K562 (cell line): Measurements from ENCODE around the gene DPP10.

Experiments used
- CTCF ChIP-seq, 3 experiments: IDR thresholded peaks in 2 of 3; conservative IDR thresholded peaks in 1 of 3; 2 replicates each; pipeline ENCODE4 v1.5.1; 2011 to 2012; ENCODE audit warnings: low read length in 3 of 3, mild to moderate bottlenecking in 3 of 3, control low read depth in 2 of 3, improper control_type of control experiment in 1 of 3, inconsistent platforms in 1 of 3, low read depth in 1 of 3, mixed read lengths in 1 of 3, moderate library complexity in 1 of 3; ENCODE audit not compliant: insufficient read depth in 2 of 3
- MAFG ChIP-seq: fragments of 450-650 bp; conservative IDR thresholded peaks from 2 replicates; pipeline ENCODE4 v1.6.1; 2016; ENCODE audit warnings: missing genetic modification characterization, missing compliant biosample characterization
- NCOA1 ChIP-seq: fragments of 450-650 bp; IDR thresholded peaks from 2 replicates; pipeline ENCODE4 v1.6.1; 2016; ENCODE audit warnings: low read depth
- POLR2A ChIP-seq: fragments of 450-650 bp; conservative IDR thresholded peaks from 2 replicates; pipeline ENCODE4 v1.6.1; 2016
- POLR2AphosphoS5 ChIP-seq: IDR thresholded peaks from 2 replicates; pipeline ENCODE4 v1.6.1; 2011; ENCODE audit warnings: mild to moderate bottlenecking, low read depth, low read length, moderate library complexity; ENCODE audit not compliant: control insufficient read depth, insufficient read depth
- RBM17 ChIP-seq: fragments of 200-400 bp; formaldehyde crosslinking; IDR thresholded peaks from 2 replicates; pipeline ENCODE4 v1.6.1; 2017; ENCODE audit warnings: low read depth, mild to moderate bottlenecking, low read length, borderline replicate concordance
- U2AF1 ChIP-seq: fragments of 200-400 bp; formaldehyde crosslinking; optimal IDR thresholded peaks from 2 replicates; pipeline ENCODE3; 2017; ENCODE audit warnings: mild to moderate bottlenecking, low read depth, low read length, moderate library complexity

DNA sequence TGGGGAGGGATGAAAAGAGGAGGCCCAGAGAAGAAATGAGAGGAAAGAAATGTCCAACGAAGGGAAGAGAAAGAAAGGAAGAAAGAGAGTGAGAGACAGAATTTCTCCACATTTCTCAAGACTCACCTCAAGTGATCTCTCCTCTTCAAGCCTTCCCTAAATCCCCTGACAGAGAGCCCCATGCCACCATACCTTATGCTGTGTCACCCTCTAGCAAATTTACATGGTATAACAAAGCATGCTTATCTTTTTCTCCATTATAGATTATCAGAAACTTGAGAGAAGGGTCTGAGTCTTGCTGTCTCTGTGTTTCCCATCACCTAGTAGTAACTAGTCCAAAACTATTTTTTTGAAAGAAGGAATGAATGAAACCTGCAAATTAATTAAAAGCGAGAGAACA, 1208.4 kb downstream of the DPP10 start:
- TF ChIP-seq CTCF (IDR thresholded peaks at IDR 0.05 in 2 of 3, conservative IDR thresholded peaks at IDR 0.05 in 1 of 3; ENCODE audit: insufficient read depth in 2 of 3, low read depth in 1 of 3, low read length in 3 of 3) (no peak), U2AF1 (no peak), MAFG (tag) (no peak), POLR2AphosphoS5 (no peak), NCOA1 (no peak), RBM17 (no peak), POLR2A (no peak)
